Muscle layer of colon (tissue), 2 donors: ENCODE results near the gene SEC22B.
"Not testable (repeated sequence)": the region's sequence is repeated elsewhere in the genome, so short reads cannot be mapped to it uniquely, and the experiment has no call there.

Experiments
- H3K27ac ChIP-seq: one replicate; pipeline ENCODE4 v1.7.0; 2013; ENCODE audit warnings: low read depth, mild to moderate bottlenecking, low read length, moderate library complexity
- H3K27me3 ChIP-seq, 2 donors: one replicate each; pipeline ENCODE4 v1.7.0; 2013; ENCODE audit warnings: low read length in 2 of 2, mild to moderate bottlenecking in 2 of 2; ENCODE audit not compliant: insufficient read depth in 2 of 2, control insufficient read depth in 1 of 2
- H3K36me3 ChIP-seq: one replicate; pipeline ENCODE4 v1.7.0; 2013; ENCODE audit warnings: mild to moderate bottlenecking, low read length; ENCODE audit not compliant: insufficient read depth
- H3K4me1 ChIP-seq: one replicate; pipeline ENCODE4 v1.7.0; 2013; ENCODE audit warnings: mild to moderate bottlenecking, low read length; ENCODE audit not compliant: insufficient read depth
- H3K4me3 ChIP-seq, 2 donors: one replicate each; pipeline ENCODE4 v1.7.0; 2013; ENCODE audit warnings: low read length in 2 of 2, low read depth in 1 of 2, mild to moderate bottlenecking in 1 of 2, moderate library complexity in 1 of 2
- H3K9ac ChIP-seq: one replicate; pipeline ENCODE4 v1.7.0; 2013; ENCODE audit warnings: low read length
- H3K9me3 ChIP-seq: one replicate; pipeline ENCODE4 v1.7.0; 2013; ENCODE audit warnings: mild to moderate bottlenecking, low read length
- donor health status: abdominal sarcoma.
- donor health status: Adenocarcinoma of cecum.

SEC22B gene

GRCh38 chr1:120105288-120105687, 71.0 kb downstream of the SEC22B start:
- not testable (repeated sequence) for H3K4me3 ChIP-seq, H3K9me3 ChIP-seq, H3K36me3 ChIP-seq, H3K4me1 ChIP-seq, H3K9ac ChIP-seq, H3K27me3 ChIP-seq, H3K27ac ChIP-seq

- H3K9ac ChIP-seq, H3K4me3 ChIP-seq, H3K27me3 ChIP-seq, H3K4me1 ChIP-seq, H3K27ac ChIP-seq, H3K9me3 ChIP-seq, H3K36me3 ChIP-seq: not testable (repeated sequence)
Measured at GRCh38 chr1:120103768-120104167, 72.6 kb downstream of the SEC22B start.

- not testable (repeated sequence) for H3K27me3 ChIP-seq, H3K27ac ChIP-seq, H3K4me3 ChIP-seq, H3K4me1 ChIP-seq, H3K36me3 ChIP-seq, H3K9me3 ChIP-seq, H3K9ac ChIP-seq
Measured at GRCh38 chr1:120101593-120101992, 74.7 kb downstream of the SEC22B start.
